Gastroesophageal sphincter (tissue), 3 donors: ENCODE results near the gene ARMCX4.

Experiments
- POLR2A ChIP-seq, 2 donors: fragments of 450-650 bp; IDR thresholded peaks; one replicate each; pipeline ENCODE4 v1.6.1; 2017; ENCODE audit warnings: antibody characterized with exemption in 2 of 2, mild to moderate bottlenecking in 2 of 2, moderate library complexity in 1 of 2
- POLR2AphosphoS5 ChIP-seq: sonication (generic); formaldehyde crosslinking; IDR thresholded peaks from one replicate; pipeline ENCODE4 v1.6.1; 2017; ENCODE audit warnings: antibody characterized with exemption
- TF ChIP-seq, protein P1 (sequence below), 4 experiments: fragments of 200-600 bp in 2 of 4; fragments of 450-650 bp in 2 of 4; sonication (generic) in 1 of 4; IDR thresholded peaks; one replicate each; pipeline ENCODE4 v1.5.1; 2017 to 2019; ENCODE audit warnings: antibody characterized with exemption in 4 of 4, mild to moderate bottlenecking in 2 of 4, moderate library complexity in 2 of 4

DNA sequence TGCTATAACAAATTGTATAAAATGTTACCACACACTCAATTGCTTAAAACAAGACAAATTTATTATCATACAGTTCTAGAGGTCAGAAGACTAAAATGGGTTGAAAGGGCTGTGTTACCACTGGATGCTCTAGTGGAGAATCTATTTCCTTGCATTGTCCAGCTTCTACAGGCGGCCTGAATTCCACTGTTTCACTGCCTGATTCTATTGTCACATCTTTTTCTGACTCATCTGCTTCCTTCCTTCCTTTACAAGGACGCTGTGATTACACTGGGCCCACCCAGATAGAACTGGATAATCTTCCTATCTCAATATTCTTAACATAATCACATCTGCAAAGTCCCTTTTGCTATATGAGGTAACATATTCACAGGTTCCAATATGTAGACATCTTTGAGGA lies 45.7 kb downstream of the ARMCX4 start:
- TF ChIP-seq, protein P1, sequence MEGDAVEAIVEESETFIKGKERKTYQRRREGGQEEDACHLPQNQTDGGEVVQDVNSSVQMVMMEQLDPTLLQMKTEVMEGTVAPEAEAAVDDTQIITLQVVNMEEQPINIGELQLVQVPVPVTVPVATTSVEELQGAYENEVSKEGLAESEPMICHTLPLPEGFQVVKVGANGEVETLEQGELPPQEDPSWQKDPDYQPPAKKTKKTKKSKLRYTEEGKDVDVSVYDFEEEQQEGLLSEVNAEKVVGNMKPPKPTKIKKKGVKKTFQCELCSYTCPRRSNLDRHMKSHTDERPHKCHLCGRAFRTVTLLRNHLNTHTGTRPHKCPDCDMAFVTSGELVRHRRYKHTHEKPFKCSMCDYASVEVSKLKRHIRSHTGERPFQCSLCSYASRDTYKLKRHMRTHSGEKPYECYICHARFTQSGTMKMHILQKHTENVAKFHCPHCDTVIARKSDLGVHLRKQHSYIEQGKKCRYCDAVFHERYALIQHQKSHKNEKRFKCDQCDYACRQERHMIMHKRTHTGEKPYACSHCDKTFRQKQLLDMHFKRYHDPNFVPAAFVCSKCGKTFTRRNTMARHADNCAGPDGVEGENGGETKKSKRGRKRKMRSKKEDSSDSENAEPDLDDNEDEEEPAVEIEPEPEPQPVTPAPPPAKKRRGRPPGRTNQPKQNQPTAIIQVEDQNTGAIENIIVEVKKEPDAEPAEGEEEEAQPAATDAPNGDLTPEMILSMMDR (IDR thresholded peaks at IDR 0.05): no peak
- no peak for TF ChIP-seq POLR2AphosphoS5
- TF ChIP-seq POLR2A (IDR thresholded peaks at IDR 0.05): no peak
